Lung (tissue), 12 donors: ENCODE data around the gene CORO1C. TPM values are rescaled to one million over a fixed set of nuclear protein-coding genes. Genes with fewer than 3 reads are reported as not detected.

Experiments
- ATAC-seq: fragments of 200-7000 bp; cut with Tn5 transposase; one replicate; pipeline ENCODE4 v1.9.1; 2020; ENCODE audit warnings: moderate number of reproducible peaks; ENCODE audit not compliant: insufficient read depth, low FRiP score
- DNase-seq, 3 donors: peaks; one replicate each; pipeline ENCODE4 v3.0.0-alpha.2; 2013 to 2017
- H3K27ac ChIP-seq, 2 donors: one replicate each; pipeline ENCODE4 v1.5.1; 2013; ENCODE audit warnings: mild to moderate bottlenecking in 2 of 2, moderate library complexity in 2 of 2, control low read depth in 1 of 2, inconsistent platforms in 1 of 2, low read depth in 1 of 2, low read length in 1 of 2
- H3K27me3 ChIP-seq, 3 donors: one replicate each; pipeline ENCODE4 v1.5.1; 2013; ENCODE audit warnings: low read length in 2 of 3; ENCODE audit not compliant: control insufficient read depth in 3 of 3, insufficient read depth in 3 of 3
- H3K36me3 ChIP-seq, 4 donors: one replicate each; pipeline ENCODE4 v1.5.1; 2013; ENCODE audit warnings: low read length in 4 of 4, mild to moderate bottlenecking in 1 of 4, moderate library complexity in 1 of 4; ENCODE audit not compliant: control insufficient read depth in 4 of 4, insufficient read depth in 4 of 4
- H3K4me1 ChIP-seq, 5 donors: one replicate each; pipeline ENCODE4 v1.5.1; 2013; ENCODE audit warnings: low read length in 5 of 5, mild to moderate bottlenecking in 2 of 5, moderate library complexity in 1 of 5; ENCODE audit not compliant: control insufficient read depth in 5 of 5, insufficient read depth in 5 of 5
- H3K4me3 ChIP-seq: one replicate; pipeline ENCODE4 v1.5.1; 2013; ENCODE audit warnings: mild to moderate bottlenecking, control low read depth, moderate library complexity
- H3K9ac ChIP-seq, 2 donors: one replicate each; pipeline ENCODE4 v1.5.1; 2013; ENCODE audit warnings: low read length in 2 of 2, control low read depth in 1 of 2; ENCODE audit not compliant: insufficient read depth in 1 of 2
- H3K9me3 ChIP-seq, 4 donors: one replicate each; pipeline ENCODE4 v1.5.1; 2013; ENCODE audit warnings: low read length in 3 of 4, mild to moderate bottlenecking in 1 of 4, moderate library complexity in 1 of 4; ENCODE audit not compliant: control insufficient read depth in 4 of 4, insufficient read depth in 3 of 4
- WGBS, 2 donors: extraction: QIAGEN DNeasy Blood & Tissue Kit; methylation state at CpG; one replicate each; pipeline ENCODE4 v1.1.7; 2013; 5-methylcytosine and 5-hydroxymethylcytosine counted together
- polyA plus RNA-seq, 2 donors: library from polyadenylated mRNA; stranded (reverse); fragments of 200-250 nt; gene quantifications; one replicate each; pipeline ENCODE4 v1.2.1, GENCODE V29; 2013
- total RNA-seq, 2 donors: library from RNA; depleted of rRNA in 1 of 2; stranded (reverse); fragments of >200 nt in 1 of 2; gene quantifications; one replicate each; pipeline ENCODE4 v1.2.1, GENCODE V29; 2014 to 2021
- TF ChIP-seq, protein P1 (sequence below): IDR thresholded peaks from 2 replicates; pipeline ENCODE4 v1.5.1; 2012; ENCODE audit warnings: mild to moderate bottlenecking; ENCODE audit errors: control extremely low read depth, extremely low read depth
- donor health status: control.
- donor health status: control.
- donor health status: Bipolar disorder and iron deficiency.
- donor health status: healthy.
- donor health status: DM: yes; HTN: yes; CAD: no.

The CORO1C gene
- total and polyA plus RNA-seq, 4 donors: 36.4 to 227 (median 105) TPM

- Histone ChIP-seq H3K4me1 (peaks cover 2 to 54% (median 40%) of the 10 kb centered on the region in 5 donors), H3K9ac (no peak overlapping the region), H3K27ac (peak overlapping the region; percentile 31 to 45), H3K4me3 (no peak overlapping the region), H3K9me3 (no peaks in the 10 kb centered on the region), H3K36me3 (peaks cover 0 to 13% (median 12%) of the 10 kb centered on the region in 4 donors), H3K27me3 (no peaks in the 10 kb centered on the region)
- peak in 2 of 3 donors; percentile 43 to 50 for DNase-seq
- TF ChIP-seq, protein P1, sequence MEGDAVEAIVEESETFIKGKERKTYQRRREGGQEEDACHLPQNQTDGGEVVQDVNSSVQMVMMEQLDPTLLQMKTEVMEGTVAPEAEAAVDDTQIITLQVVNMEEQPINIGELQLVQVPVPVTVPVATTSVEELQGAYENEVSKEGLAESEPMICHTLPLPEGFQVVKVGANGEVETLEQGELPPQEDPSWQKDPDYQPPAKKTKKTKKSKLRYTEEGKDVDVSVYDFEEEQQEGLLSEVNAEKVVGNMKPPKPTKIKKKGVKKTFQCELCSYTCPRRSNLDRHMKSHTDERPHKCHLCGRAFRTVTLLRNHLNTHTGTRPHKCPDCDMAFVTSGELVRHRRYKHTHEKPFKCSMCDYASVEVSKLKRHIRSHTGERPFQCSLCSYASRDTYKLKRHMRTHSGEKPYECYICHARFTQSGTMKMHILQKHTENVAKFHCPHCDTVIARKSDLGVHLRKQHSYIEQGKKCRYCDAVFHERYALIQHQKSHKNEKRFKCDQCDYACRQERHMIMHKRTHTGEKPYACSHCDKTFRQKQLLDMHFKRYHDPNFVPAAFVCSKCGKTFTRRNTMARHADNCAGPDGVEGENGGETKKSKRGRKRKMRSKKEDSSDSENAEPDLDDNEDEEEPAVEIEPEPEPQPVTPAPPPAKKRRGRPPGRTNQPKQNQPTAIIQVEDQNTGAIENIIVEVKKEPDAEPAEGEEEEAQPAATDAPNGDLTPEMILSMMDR: no peak
- WGBS, 2 donors: 49 to 50% methylated on average over 3 of the region's 3 CpGs
- no peak for ATAC-seq
These were observed 31.3 kb downstream of the CORO1C start for GRCh38 chr12:108699955-108700563.

GRCh38 chr12:108697905-108698304, 33.4 kb downstream of the CORO1C start:
- no peak for ATAC-seq

GRCh38 chr12:108696996-108697290, 34.4 kb downstream of the CORO1C start:
- Histone ChIP-seq H3K27ac (peak overlapping the region in 1 of 2 donors; percentile 80), H3K36me3 (peaks cover 0 to 13% (median 11%) of the 10 kb centered on the region in 4 donors), H3K27me3 (no peaks in the 10 kb centered on the region), H3K9ac (no peak overlapping the region), H3K4me3 (no peak overlapping the region), H3K4me1 (peaks cover 9 to 44% (median 32%) of the 10 kb centered on the region in 5 donors), H3K9me3 (no peaks in the 10 kb centered on the region)
- no peak for DNase-seq
- no peak for ATAC-seq
- WGBS, 2 donors: 75% methylated on average over 2 of the region's 2 CpGs
- TF ChIP-seq, protein P1: no peak

More at GRCh38 chr12:108697905-108698304, 33.4 kb downstream of the CORO1C start:
- peak overlapping the region in 1 of 2 donors; percentile 33 for H3K27ac ChIP-seq
- 81 to 82% methylated on average over 1 of the region's 1 CpG for WGBS, 2 donors
- no peak overlapping the region for H3K9ac ChIP-seq
- peaks cover 4 to 53% (median 35%) of the 10 kb centered on the region in 5 donors for H3K4me1 ChIP-seq
- H3K27me3 ChIP-seq: no peaks in the 10 kb centered on the region
- TF ChIP-seq, protein P1: no peak
- peaks cover 0 to 13% (median 11%) of the 10 kb centered on the region in 4 donors for H3K36me3 ChIP-seq
- no peak overlapping the region for H3K4me3 ChIP-seq
- H3K9me3 ChIP-seq: no peaks in the 10 kb centered on the region
- DNase-seq: no peak
